ENCODE measurements around the gene PHACTR4.
"Not testable (repeated sequence)": the region's sequence is repeated elsewhere in the genome, so short reads cannot be mapped to it uniquely, and the experiment has no call there.

PHACTR4 gene

GRCh38 chr1:28505406-28506187, 136.1 kb downstream of the PHACTR4 start, which contains the start of gene RCC1:
TSS of gene RCC1 (plus strand) at chr1:28506043. CDS start at chr1:28529867, 23,824 bp downstream.
- peak; percentile 96 for DNase-seq

GRCh38 chr1:28506907-28507246, 137.3 kb downstream of the PHACTR4 start:
- no peak for DNase-seq

GRCh38 chr1:28507247-28507645, 137.7 kb downstream of the PHACTR4 start:
- DNase-seq = no peak

- DNase-seq = no peak
These were observed 138.3 kb downstream of the PHACTR4 start for GRCh38 chr1:28507646-28508434.

GRCh38 chr1:28508435-28508754, 138.9 kb downstream of the PHACTR4 start:
- no peak for DNase-seq

- DNase-seq = no peak
These were observed 140.2 kb downstream of the PHACTR4 start for GRCh38 chr1:28509705-28510272.

GRCh38 chr1:28510273-28510969, 140.9 kb downstream of the PHACTR4 start:
- peak; percentile 38 for DNase-seq

GRCh38 chr1:28510970-28511440, 141.5 kb downstream of the PHACTR4 start:
- no peak for DNase-seq

GRCh38 chr1:28512058-28512611, 142.6 kb downstream of the PHACTR4 start:
- no peak for DNase-seq

GRCh38 chr1:28514445-28514933, 144.9 kb downstream of the PHACTR4 start:
- DNase-seq = not testable (repeated sequence)

- no peak for DNase-seq
These were observed 147.0 kb downstream of the PHACTR4 start for GRCh38 chr1:28516518-28516956.

GRCh38 chr1:28517649-28517999, 148.1 kb downstream of the PHACTR4 start:
- DNase-seq = no peak

GRCh38 chr1:28518000-28518744, 148.6 kb downstream of the PHACTR4 start:
- DNase-seq = peak; percentile 78

- no peak for DNase-seq
These were observed 149.3 kb downstream of the PHACTR4 start for GRCh38 chr1:28518745-28519341.

- no peak for DNase-seq
These were observed 150.6 kb downstream of the PHACTR4 start for GRCh38 chr1:28519946-28520725.

GRCh38 chr1:28520796-28521195, 151.3 kb downstream of the PHACTR4 start:
- DNase-seq = not testable (repeated sequence)

GRCh38 chr1:28521502-28522164, 152.1 kb downstream of the PHACTR4 start:
- no peak for DNase-seq

GRCh38 chr1:28522537-28522936, 153.0 kb downstream of the PHACTR4 start:
- not testable (repeated sequence) for DNase-seq

GRCh38 chr1:28525002-28525642, 155.6 kb downstream of the PHACTR4 start:
- DNase-seq = not testable (repeated sequence)

All from GDM1 (cell line).